SK-N-MC (cell line): ENCODE data around the gene CASKIN2.

Experiments
- EZH2 ChIP-seq: fragments of 200-600 bp; sonication (generic); IDR thresholded peaks from one replicate; pipeline ENCODE4 v1.6.1; 2017; ENCODE audit warnings: antibody characterized with exemption
- FOXP2 ChIP-seq: optimal IDR thresholded peaks from 2 replicates; pipeline ENCODE3; 2011; ENCODE audit warnings: mild to moderate bottlenecking, moderate library complexity; ENCODE audit not compliant: insufficient read depth; ENCODE audit errors: extremely low read length, control extremely low read depth

- TF ChIP-seq FOXP2 (no peak), EZH2 (no peak)
These were observed 35.1 kb downstream of the CASKIN2 start for GRCh38 chr17:75480281-75480680.
